HCT116 (cell line): ENCODE measurements around the gene FGF14. TPM values are rescaled to one million over a fixed set of nuclear protein-coding genes. Genes with fewer than 3 reads are reported as not detected.

ENCODE experiments used
- ATAC-seq: fragments of 200-7000 bp; cut with Tn5 transposase; 2 replicates; pipeline ENCODE4 v1.9.1; 2020; ENCODE audit warnings: mild to moderate bottlenecking, moderate library complexity
- BruUV-seq: library from RNA; stranded (reverse); fragments of 400-500 nt; replicated peaks from 2 replicates; lab custom pipeline; 2021; lab: Mats Ljungman, UMichigan
- CTCF ChIA-PET: fragments of 300-600 bp; sonication (Branson Sonifier 250); formaldehyde crosslinking; loops from one replicate; lab custom pipeline; 2021; ENCODE audit warnings: antibody characterized with exemption; lab: Charles Lee
- POLR2A ChIA-PET: fragments of 300-600, 350-600 bp; sonication (Branson Sonifier 250); formaldehyde crosslinking; loops from one replicate; lab custom pipeline; 2021; ENCODE audit warnings: antibody characterized with exemption; lab: Charles Lee
- RAD21 ChIA-PET, 2 experiments: fragments of 300-600 bp; sonication (Branson Sonifier 250); formaldehyde crosslinking; loops; one replicate each; lab custom pipeline; 2023; ENCODE audit warnings: low total read pairs in 2 of 2; ENCODE audit not compliant: uncharacterized antibody in 2 of 2, unreplicated experiment in 2 of 2, low non-redundant PET in 1 of 2; lab: Charles Lee
- DNase-seq: peaks from one replicate; pipeline ENCODE4 v3.0.0-alpha.2; 2010; ENCODE audit warnings: low read depth, low spot score
- H2AFZ ChIP-seq: fragments of 200-600 bp; shearing (Covaris generic), sonication (generic); 2 replicates; pipeline ENCODE4 v1.6.1; 2017; ENCODE audit warnings: low read depth, mixed run types, mixed read lengths, antibody characterized with exemption, low read length; ENCODE audit not compliant: poor library complexity, severe bottlenecking
- H3K27ac ChIP-seq: 2 replicates; pipeline ENCODE4 v1.5.1; 2012; ENCODE audit warnings: low read depth, low read length
- H3K27me3 ChIP-seq: fragments of 200-600 bp; sonication (generic); 2 replicates; pipeline ENCODE4 v1.6.1; 2016; ENCODE audit warnings: mixed run types, low read length, mixed read lengths; ENCODE audit not compliant: insufficient read depth
- H3K36me3 ChIP-seq, 2 experiments: fragments of 200-500 bp in 1 of 2; fragments of 200-600 bp in 1 of 2; sonication (Bioruptor generic) in 1 of 2; sonication (generic) in 1 of 2; 2 replicates each; pipeline versions ENCODE4 v1.5.1 to v1.6.1; 2014 to 2016; ENCODE audit warnings: low read length in 2 of 2, inconsistent platforms in 1 of 2, mixed read lengths in 1 of 2, mixed run types in 1 of 2; ENCODE audit not compliant: insufficient read depth in 2 of 2, control insufficient read depth in 1 of 2
- H3K4me1 ChIP-seq, 2 experiments: fragments of 200-600 bp in 1 of 2; sonication (generic) in 1 of 2; 2 replicates each; pipeline versions ENCODE4 v1.5.1 to v1.6.1; 2012 to 2017; ENCODE audit warnings: low read length in 2 of 2, inconsistent platforms in 1 of 2, mild to moderate bottlenecking in 1 of 2, mixed read lengths in 1 of 2, mixed run types in 1 of 2, moderate library complexity in 1 of 2; ENCODE audit not compliant: insufficient read depth in 2 of 2, control insufficient read depth in 1 of 2
- H3K4me2 ChIP-seq: fragments of 200-600 bp; sonication (generic); 2 replicates; pipeline ENCODE4 v1.6.1; 2017; ENCODE audit warnings: mixed run types, low read length, mixed read lengths
- H3K4me3 ChIP-seq, 2 experiments: fragments of 200-600 bp in 1 of 2; sonication (generic) in 1 of 2; replicated peaks in 1 of 2; 2 replicates each; pipeline ENCODE4 v1.5.1; 2011 to 2016; ENCODE audit warnings: low read length in 2 of 2, control low read depth in 1 of 2, low read depth in 1 of 2, mild to moderate bottlenecking in 1 of 2, mixed read lengths in 1 of 2, mixed run types in 1 of 2
- H3K79me2 ChIP-seq: fragments of 200-600 bp; sonication (generic); 2 replicates; pipeline ENCODE4 v1.6.1; 2017; ENCODE audit warnings: mild to moderate bottlenecking, mixed run types, low read length, moderate library complexity, mixed read lengths; ENCODE audit not compliant: insufficient read depth
- H3K9ac ChIP-seq: fragments of 200-600 bp; sonication (generic); 2 replicates; pipeline ENCODE4 v1.6.1; 2016; ENCODE audit warnings: low read length, mixed read lengths
- H3K9me2 ChIP-seq: fragments of 200-600 bp; sonication (generic), shearing (Covaris generic); 2 replicates; pipeline ENCODE4 v1.6.1; 2017; ENCODE audit warnings: mixed run types, mild to moderate bottlenecking, moderate library complexity; ENCODE audit not compliant: insufficient read depth
- H3K9me3 ChIP-seq, 2 experiments: fragments of 200-500 bp in 1 of 2; fragments of 200-600 bp in 1 of 2; sonication (Bioruptor generic) in 1 of 2; sonication (generic) in 1 of 2; 2 replicates each; pipeline ENCODE4 v1.6.1; 2014 to 2017; ENCODE audit warnings: low read length in 2 of 2, mixed read lengths in 2 of 2, inconsistent platforms in 1 of 2, low read depth in 1 of 2, mild to moderate bottlenecking in 1 of 2, mixed run types in 1 of 2, moderate library complexity in 1 of 2; ENCODE audit not compliant: control insufficient read depth in 1 of 2, insufficient read depth in 1 of 2
- H4K20me1 ChIP-seq: fragments of 200-600 bp; sonication (generic), shearing (Covaris generic); 2 replicates; pipeline ENCODE4 v1.6.1; 2017; ENCODE audit warnings: mixed run types, mild to moderate bottlenecking, moderate library complexity; ENCODE audit not compliant: insufficient read depth
- CBX3 ChIP-seq: IDR thresholded peaks from 2 replicates; pipeline ENCODE4 v1.6.1; 2012; ENCODE audit warnings: low read depth
- EGR1 ChIP-seq: IDR thresholded peaks from 2 replicates; pipeline ENCODE4 v1.6.1; 2012; ENCODE audit warnings: low read depth
- ELF1 ChIP-seq: IDR thresholded peaks from 2 replicates; pipeline ENCODE4 v1.6.1; 2012; ENCODE audit warnings: low read depth, borderline replicate concordance
- JUND ChIP-seq: IDR thresholded peaks from 2 replicates; pipeline ENCODE4 v1.6.1; 2012
- POLR2A ChIP-seq: IDR thresholded peaks from 2 replicates; pipeline ENCODE4 v1.7.0; 2011; ENCODE audit warnings: borderline replicate concordance; ENCODE audit not compliant: insufficient read depth, insufficient read length; ENCODE audit errors: extremely low read depth
- RAD21 ChIP-seq: IDR thresholded peaks from 2 replicates; pipeline ENCODE4 v1.6.1; 2012; ENCODE audit warnings: low read depth, mild to moderate bottlenecking
- SIN3A ChIP-seq: IDR thresholded peaks from 2 replicates; pipeline ENCODE4 v1.6.1; 2012; ENCODE audit warnings: low read depth
- SP1 ChIP-seq: IDR thresholded peaks from 2 replicates; pipeline ENCODE4 v1.6.1; 2012; ENCODE audit warnings: low read depth
- SRF ChIP-seq: IDR thresholded peaks from 2 replicates; pipeline ENCODE4 v1.6.1; 2012; ENCODE audit warnings: low read depth
- TCF7L2 ChIP-seq: IDR thresholded peaks from 2 replicates; pipeline ENCODE4 v1.7.0; 2011; ENCODE audit warnings: borderline replicate concordance, inconsistent platforms; ENCODE audit not compliant: insufficient read depth, insufficient read length; ENCODE audit errors: extremely low read depth
- YY1 ChIP-seq: IDR thresholded peaks from 2 replicates; pipeline ENCODE4 v1.6.1; 2011; ENCODE audit warnings: low read length, low read depth, moderate library complexity, mild to moderate bottlenecking; ENCODE audit not compliant: insufficient replicate concordance; ENCODE audit errors: extremely low read depth
- ZFX ChIP-seq: fragments of 450-650 bp; IDR thresholded peaks from 2 replicates; pipeline ENCODE4 v1.6.1; 2017
- ZNF274 ChIP-seq: fragments of 200-500 bp; sonication (Bioruptor generic); IDR thresholded peaks from 2 replicates; pipeline ENCODE4 v1.6.1; 2014; ENCODE audit warnings: mild to moderate bottlenecking, low read depth, low read length, inconsistent platforms
- intact Hi-C: fragments of 100-400 bp; cut with micrococcal nuclease; formaldehyde crosslinking; loops from 2 replicates; pipeline ENCODE4 v1.10.0; 2022
- total RNA-seq: library from RNA; stranded (reverse); gene quantifications from one replicate; pipeline ENCODE4 v1.2.1, GENCODE V29; 2021; ENCODE audit not compliant: unreplicated experiment
- TF ChIP-seq, protein P1 (sequence below), 3 experiments: fragments of 200-600 bp in 1 of 3; sonication (generic) in 1 of 3; IDR thresholded peaks in 2 of 3; conservative IDR thresholded peaks in 1 of 3; 2 replicates each; pipeline ENCODE4 v1.5.1; 2012 to 2017; ENCODE audit warnings: low read depth in 2 of 3, low read length in 2 of 3, antibody characterized with exemption in 1 of 3, borderline replicate concordance in 1 of 3, control low read depth in 1 of 3, mild to moderate bottlenecking in 1 of 3, mixed read lengths in 1 of 3, mixed run types in 1 of 3, moderate library complexity in 1 of 3; ENCODE audit not compliant: insufficient read depth in 1 of 3
- TF ChIP-seq, protein P2 (sequence below): IDR thresholded peaks from 2 replicates; pipeline ENCODE4 v1.6.1; 2011; ENCODE audit warnings: mild to moderate bottlenecking, low read length, moderate library complexity; ENCODE audit not compliant: insufficient replicate concordance; ENCODE audit errors: extremely low read depth
- TF ChIP-seq, protein P3 (sequence below): IDR thresholded peaks from 2 replicates; pipeline ENCODE4 v1.6.1; 2012
- TF ChIP-seq, protein P4 (sequence below): IDR thresholded peaks from 2 replicates; pipeline ENCODE4 v1.6.1; 2012; ENCODE audit warnings: low read depth

Gene FGF14
- total RNA-seq, 1 experiment from 2014 or later: not detected

DNA sequence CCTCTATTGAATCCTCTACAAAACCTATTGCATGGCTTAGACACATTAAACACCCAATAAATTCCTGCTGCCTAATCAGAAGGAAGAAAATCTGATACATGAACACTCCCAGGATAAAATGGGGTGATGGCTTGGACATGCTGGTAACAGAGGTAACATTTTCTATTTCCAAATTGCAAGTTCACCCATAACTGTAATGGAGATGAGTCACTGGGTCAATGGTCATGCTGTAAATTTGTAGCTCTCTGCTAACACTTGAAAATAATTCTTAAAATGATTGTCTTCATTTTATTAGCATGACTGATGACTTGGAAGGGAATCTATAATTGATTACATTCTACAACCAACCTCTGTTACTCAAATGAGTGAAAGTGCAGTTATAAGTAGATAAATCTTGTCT lies 434.1 kb downstream of the FGF14 start:
- no peak overlapping the region for H3K27ac ChIP-seq
- no peak for TF ChIP-seq SIN3A
- TF ChIP-seq ZNF274: no peak
- TF ChIP-seq ZFX: no peak
- no peak for TF ChIP-seq SP1
- no peak for TF ChIP-seq TCF7L2
- TF ChIP-seq, protein P1, sequence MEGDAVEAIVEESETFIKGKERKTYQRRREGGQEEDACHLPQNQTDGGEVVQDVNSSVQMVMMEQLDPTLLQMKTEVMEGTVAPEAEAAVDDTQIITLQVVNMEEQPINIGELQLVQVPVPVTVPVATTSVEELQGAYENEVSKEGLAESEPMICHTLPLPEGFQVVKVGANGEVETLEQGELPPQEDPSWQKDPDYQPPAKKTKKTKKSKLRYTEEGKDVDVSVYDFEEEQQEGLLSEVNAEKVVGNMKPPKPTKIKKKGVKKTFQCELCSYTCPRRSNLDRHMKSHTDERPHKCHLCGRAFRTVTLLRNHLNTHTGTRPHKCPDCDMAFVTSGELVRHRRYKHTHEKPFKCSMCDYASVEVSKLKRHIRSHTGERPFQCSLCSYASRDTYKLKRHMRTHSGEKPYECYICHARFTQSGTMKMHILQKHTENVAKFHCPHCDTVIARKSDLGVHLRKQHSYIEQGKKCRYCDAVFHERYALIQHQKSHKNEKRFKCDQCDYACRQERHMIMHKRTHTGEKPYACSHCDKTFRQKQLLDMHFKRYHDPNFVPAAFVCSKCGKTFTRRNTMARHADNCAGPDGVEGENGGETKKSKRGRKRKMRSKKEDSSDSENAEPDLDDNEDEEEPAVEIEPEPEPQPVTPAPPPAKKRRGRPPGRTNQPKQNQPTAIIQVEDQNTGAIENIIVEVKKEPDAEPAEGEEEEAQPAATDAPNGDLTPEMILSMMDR (IDR thresholded peaks at IDR 0.05 in 2 of 3, conservative IDR thresholded peaks at IDR 0.05 in 1 of 3; ENCODE audit: borderline replicate concordance in 1 of 3, insufficient read depth in 1 of 3, low read depth in 2 of 3, low read length in 2 of 3): no peak
- TF ChIP-seq, protein P2, sequence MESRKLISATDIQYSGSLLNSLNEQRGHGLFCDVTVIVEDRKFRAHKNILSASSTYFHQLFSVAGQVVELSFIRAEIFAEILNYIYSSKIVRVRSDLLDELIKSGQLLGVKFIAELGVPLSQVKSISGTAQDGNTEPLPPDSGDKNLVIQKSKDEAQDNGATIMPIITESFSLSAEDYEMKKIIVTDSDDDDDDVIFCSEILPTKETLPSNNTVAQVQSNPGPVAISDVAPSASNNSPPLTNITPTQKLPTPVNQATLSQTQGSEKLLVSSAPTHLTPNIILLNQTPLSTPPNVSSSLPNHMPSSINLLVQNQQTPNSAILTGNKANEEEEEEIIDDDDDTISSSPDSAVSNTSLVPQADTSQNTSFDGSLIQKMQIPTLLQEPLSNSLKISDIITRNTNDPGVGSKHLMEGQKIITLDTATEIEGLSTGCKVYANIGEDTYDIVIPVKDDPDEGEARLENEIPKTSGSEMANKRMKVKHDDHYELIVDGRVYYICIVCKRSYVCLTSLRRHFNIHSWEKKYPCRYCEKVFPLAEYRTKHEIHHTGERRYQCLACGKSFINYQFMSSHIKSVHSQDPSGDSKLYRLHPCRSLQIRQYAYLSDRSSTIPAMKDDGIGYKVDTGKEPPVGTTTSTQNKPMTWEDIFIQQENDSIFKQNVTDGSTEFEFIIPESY: no peak
- no peak for TF ChIP-seq RAD21
- TF ChIP-seq ELF1: no peak
- TF ChIP-seq, protein P3, sequence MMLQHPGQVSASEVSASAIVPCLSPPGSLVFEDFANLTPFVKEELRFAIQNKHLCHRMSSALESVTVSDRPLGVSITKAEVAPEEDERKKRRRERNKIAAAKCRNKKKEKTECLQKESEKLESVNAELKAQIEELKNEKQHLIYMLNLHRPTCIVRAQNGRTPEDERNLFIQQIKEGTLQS: no peak
- TF ChIP-seq EGR1: no peak
- no peak for TF ChIP-seq POLR2A
- TF ChIP-seq JUND: no peak
- TF ChIP-seq, protein P4, sequence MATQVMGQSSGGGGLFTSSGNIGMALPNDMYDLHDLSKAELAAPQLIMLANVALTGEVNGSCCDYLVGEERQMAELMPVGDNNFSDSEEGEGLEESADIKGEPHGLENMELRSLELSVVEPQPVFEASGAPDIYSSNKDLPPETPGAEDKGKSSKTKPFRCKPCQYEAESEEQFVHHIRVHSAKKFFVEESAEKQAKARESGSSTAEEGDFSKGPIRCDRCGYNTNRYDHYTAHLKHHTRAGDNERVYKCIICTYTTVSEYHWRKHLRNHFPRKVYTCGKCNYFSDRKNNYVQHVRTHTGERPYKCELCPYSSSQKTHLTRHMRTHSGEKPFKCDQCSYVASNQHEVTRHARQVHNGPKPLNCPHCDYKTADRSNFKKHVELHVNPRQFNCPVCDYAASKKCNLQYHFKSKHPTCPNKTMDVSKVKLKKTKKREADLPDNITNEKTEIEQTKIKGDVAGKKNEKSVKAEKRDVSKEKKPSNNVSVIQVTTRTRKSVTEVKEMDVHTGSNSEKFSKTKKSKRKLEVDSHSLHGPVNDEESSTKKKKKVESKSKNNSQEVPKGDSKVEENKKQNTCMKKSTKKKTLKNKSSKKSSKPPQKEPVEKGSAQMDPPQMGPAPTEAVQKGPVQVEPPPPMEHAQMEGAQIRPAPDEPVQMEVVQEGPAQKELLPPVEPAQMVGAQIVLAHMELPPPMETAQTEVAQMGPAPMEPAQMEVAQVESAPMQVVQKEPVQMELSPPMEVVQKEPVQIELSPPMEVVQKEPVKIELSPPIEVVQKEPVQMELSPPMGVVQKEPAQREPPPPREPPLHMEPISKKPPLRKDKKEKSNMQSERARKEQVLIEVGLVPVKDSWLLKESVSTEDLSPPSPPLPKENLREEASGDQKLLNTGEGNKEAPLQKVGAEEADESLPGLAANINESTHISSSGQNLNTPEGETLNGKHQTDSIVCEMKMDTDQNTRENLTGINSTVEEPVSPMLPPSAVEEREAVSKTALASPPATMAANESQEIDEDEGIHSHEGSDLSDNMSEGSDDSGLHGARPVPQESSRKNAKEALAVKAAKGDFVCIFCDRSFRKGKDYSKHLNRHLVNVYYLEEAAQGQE: no peak
- no peak for TF ChIP-seq SRF
- no peak for TF ChIP-seq YY1
- TF ChIP-seq CBX3: no peak

More for the DNA sequence above, 434.1 kb downstream of the FGF14 start:
- ChIA-PET POLR2A (no interaction called here), RAD21 (no interaction called here), CTCF (no interaction called here)
- H3K27me3 ChIP-seq: no peaks in the 10 kb centered on the region
- no peak overlapping the region for H3K4me3 ChIP-seq
- H3K9ac ChIP-seq: no peak overlapping the region
- H3K4me2 ChIP-seq: no peak overlapping the region
- H2AFZ ChIP-seq: no peak overlapping the region
- no peaks in the 10 kb centered on the region for H4K20me1 ChIP-seq
- BruUV-seq: no TSS peak
- no peaks in the 10 kb centered on the region for H3K79me2 ChIP-seq
- DNase-seq: no peak
- intact Hi-C loops: no loop called here
- no peaks in the 10 kb centered on the region for H3K36me3 ChIP-seq
- ATAC-seq: no peak
- no peaks in the 10 kb centered on the region for H3K9me2 ChIP-seq
- H3K9me3 ChIP-seq: peaks cover 0 to 11% of the 10 kb centered on the region in 2 experiments; a peak in 1 of 4 replicates
- H3K4me1 ChIP-seq: no peaks in the 10 kb centered on the region
